Measurements from ENCODE around the gene FAM168A. TPM values are rescaled to one million over a fixed set of nuclear protein-coding genes. Genes with fewer than 3 reads are reported as not detected.

The FAM168A gene
- total and polyA plus RNA-seq, 9 of the 15 experiments (the other 6 are each of a cell fraction or from before 2014, with no cell fraction given) = 0.44 to 7.2 (median 2.9) TPM

DNA sequence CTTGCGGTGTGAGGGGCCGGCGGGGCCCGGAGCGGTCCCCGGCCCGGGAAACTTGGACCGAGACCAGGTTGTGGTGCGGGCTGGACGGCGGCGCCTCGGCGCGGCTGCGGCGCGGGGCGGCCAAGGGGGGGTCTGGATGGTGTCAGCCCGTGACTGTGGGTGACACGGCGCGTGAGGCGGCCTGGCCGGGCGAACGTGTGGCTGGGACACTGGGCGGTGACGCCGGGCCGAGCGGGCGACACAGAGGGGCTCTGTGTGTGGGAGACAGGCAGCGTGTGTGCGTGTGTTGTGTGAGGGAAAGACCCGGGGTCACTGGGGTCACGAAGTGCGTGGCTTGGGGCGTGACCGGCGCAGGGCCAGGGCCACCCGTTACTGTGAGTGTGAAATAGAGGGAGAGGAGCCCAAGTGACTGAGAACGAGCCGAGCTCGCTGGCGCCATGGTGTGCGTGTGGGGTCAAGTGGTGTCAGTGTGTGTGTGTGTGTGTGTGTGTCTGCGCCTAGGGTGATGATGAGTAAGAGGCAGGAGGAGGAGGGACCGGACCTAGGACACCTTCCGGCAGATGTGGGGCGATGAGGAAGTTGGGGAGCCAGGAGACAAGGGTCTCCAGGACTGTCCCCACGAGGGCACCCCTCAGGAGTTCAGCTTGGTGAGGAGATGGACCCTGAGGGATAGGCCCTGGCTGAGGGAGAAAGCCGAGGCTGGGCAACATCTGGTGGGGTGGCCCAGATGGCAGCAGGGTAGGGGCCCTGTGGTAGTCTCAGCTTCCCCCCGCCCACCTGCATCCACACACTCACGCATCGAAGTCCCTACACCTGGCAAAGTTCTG is 220.9 kb downstream of the FAM168A start (continued):
- TF ChIP-seq, protein P1, sequence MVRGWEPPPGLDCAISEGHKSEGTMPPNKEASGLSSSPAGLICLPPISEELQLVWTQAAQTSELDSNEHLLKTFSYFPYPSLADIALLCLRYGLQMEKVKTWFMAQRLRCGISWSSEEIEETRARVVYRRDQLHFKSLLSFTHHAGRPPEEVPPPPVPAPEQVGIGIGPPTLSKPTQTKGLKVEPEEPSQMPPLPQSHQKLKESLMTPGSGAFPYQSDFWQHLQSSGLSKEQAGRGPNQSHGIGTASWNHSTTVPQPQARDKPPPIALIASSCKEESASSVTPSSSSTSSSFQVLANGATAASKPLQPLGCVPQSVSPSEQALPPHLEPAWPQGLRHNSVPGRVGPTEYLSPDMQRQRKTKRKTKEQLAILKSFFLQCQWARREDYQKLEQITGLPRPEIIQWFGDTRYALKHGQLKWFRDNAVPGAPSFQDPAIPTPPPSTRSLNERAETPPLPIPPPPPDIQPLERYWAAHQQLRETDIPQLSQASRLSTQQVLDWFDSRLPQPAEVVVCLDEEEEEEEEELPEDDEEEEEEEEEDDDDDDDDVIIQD (CRISPR knock-in tag; IDR thresholded peaks at IDR 0.05) = no peak
- no peak for TF ChIP-seq ZNF143 (CRISPR knock-in tag; IDR thresholded peaks at IDR 0.05)
- no peak for TF ChIP-seq MAFK (IDR thresholded peaks at IDR 0.05; ENCODE audit: low read length)
- TF ChIP-seq NCOA1 (IDR thresholded peaks at IDR 0.05; ENCODE audit: low read depth) = peak; percentile 79
- no peak for TF ChIP-seq ZFP30 (CRISPR knock-in tag; IDR thresholded peaks at IDR 0.05; ENCODE audit: borderline replicate concordance)
- no peak for TF ChIP-seq ZNF431 (CRISPR knock-in tag; IDR thresholded peaks at IDR 0.05)
- no peak for TF ChIP-seq ZNF212 (CRISPR knock-in tag; IDR thresholded peaks at IDR 0.05)
- no peak for TF ChIP-seq NFIX (CRISPR knock-in tag; IDR thresholded peaks at IDR 0.05; ENCODE audit: low read depth)
- TF ChIP-seq FOXA3 (CRISPR knock-in tag; conservative IDR thresholded peaks at IDR 0.05 in 1 of 2, IDR thresholded peaks at IDR 0.05 in 1 of 2) = peak in 1 of 2 experiments; percentile 14; a peak in 1 of 4 replicates
- TF ChIP-seq, protein P2, sequence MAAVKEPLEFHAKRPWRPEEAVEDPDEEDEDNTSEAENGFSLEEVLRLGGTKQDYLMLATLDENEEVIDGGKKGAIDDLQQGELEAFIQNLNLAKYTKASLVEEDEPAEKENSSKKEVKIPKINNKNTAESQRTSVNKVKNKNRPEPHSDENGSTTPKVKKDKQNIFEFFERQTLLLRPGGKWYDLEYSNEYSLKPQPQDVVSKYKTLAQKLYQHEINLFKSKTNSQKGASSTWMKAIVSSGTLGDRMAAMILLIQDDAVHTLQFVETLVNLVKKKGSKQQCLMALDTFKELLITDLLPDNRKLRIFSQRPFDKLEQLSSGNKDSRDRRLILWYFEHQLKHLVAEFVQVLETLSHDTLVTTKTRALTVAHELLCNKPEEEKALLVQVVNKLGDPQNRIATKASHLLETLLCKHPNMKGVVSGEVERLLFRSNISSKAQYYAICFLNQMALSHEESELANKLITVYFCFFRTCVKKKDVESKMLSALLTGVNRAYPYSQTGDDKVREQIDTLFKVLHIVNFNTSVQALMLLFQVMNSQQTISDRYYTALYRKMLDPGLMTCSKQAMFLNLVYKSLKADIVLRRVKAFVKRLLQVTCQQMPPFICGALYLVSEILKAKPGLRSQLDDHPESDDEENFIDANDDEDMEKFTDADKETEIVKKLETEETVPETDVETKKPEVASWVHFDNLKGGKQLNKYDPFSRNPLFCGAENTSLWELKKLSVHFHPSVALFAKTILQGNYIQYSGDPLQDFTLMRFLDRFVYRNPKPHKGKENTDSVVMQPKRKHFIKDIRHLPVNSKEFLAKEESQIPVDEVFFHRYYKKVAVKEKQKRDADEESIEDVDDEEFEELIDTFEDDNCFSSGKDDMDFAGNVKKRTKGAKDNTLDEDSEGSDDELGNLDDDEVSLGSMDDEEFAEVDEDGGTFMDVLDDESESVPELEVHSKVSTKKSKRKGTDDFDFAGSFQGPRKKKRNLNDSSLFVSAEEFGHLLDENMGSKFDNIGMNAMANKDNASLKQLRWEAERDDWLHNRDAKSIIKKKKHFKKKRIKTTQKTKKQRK (IDR thresholded peaks at IDR 0.05; ENCODE audit: borderline replicate concordance, low read depth, low read length) = no peak
- no peak for TF ChIP-seq ZNF766 (CRISPR knock-in tag; conservative IDR thresholded peaks at IDR 0.05)
- TF ChIP-seq ILK (tag; IDR thresholded peaks at IDR 0.05; ENCODE audit: borderline replicate concordance, low read depth) = no peak
- TF ChIP-seq ZNF584 (CRISPR knock-in tag; IDR thresholded peaks at IDR 0.05; ENCODE audit: low read depth) = no peak
- TF ChIP-seq, protein P3, sequence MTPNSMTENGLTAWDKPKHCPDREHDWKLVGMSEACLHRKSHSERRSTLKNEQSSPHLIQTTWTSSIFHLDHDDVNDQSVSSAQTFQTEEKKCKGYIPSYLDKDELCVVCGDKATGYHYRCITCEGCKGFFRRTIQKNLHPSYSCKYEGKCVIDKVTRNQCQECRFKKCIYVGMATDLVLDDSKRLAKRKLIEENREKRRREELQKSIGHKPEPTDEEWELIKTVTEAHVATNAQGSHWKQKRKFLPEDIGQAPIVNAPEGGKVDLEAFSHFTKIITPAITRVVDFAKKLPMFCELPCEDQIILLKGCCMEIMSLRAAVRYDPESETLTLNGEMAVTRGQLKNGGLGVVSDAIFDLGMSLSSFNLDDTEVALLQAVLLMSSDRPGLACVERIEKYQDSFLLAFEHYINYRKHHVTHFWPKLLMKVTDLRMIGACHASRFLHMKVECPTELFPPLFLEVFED (CRISPR knock-in tag; conservative IDR thresholded peaks at IDR 0.05) = peak; percentile 93
- TF ChIP-seq, protein P4, sequence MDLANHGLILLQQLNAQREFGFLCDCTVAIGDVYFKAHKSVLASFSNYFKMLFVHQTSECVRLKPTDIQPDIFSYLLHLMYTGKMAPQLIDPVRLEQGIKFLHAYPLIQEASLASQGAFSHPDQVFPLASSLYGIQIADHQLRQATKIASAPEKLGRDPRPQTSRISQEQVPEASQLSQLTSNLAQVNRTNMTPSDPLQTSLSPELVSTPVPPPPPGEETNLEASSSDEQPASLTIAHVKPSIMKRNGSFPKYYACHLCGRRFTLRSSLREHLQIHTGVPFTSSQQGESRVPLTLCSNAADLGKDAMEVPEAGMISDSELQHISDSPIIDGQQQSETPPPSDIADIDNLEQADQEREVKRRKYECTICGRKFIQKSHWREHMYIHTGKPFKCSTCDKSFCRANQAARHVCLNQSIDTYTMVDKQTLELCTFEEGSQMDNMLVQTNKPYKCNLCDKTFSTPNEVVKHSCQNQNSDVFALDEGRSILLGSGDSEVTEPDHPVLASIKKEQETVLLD (IDR thresholded peaks at IDR 0.05) = peak; percentile 83
- no peak for TF ChIP-seq THRAP3 (IDR thresholded peaks at IDR 0.05; ENCODE audit: borderline replicate concordance)
- no peak for TF ChIP-seq ASH1L (IDR thresholded peaks at IDR 0.05; ENCODE audit: borderline replicate concordance, low read depth, partially characterized antibody)
- TF ChIP-seq ZNF146 (CRISPR knock-in tag; IDR thresholded peaks at IDR 0.05; ENCODE audit: unreplicated experiment) = no peak
